ENCODE data around the gene PSMA8.
"Not testable (repeated sequence)": the region's sequence is repeated elsewhere in the genome, so short reads cannot be mapped to it uniquely, and the experiment has no call there.

PSMA8 gene

GRCh38 chr18:26133652-26134051, at the start of gene PSMA8:
PSMA8 (plus strand) TSS chr18:26133869; CDS start chr18:26133966, 97 bp downstream.
- DNase-seq (ENCODE audit: low read depth in 2 of 2, low spot score in 1 of 2), result peak; percentile 6 to 12

- no peak for DNase-seq (ENCODE audit: low read depth in 2 of 2, low spot score in 1 of 2)
Measured at GRCh38 chr18:26085056-26085455, 48.6 kb upstream of the PSMA8 start.

GRCh38 chr18:26086959-26087358, 46.7 kb upstream of the PSMA8 start:
- no peak for DNase-seq (ENCODE audit: low read depth in 2 of 2, low spot score in 1 of 2)

- DNase-seq (ENCODE audit: low read depth in 2 of 2, low spot score in 1 of 2), result no peak
Measured at GRCh38 chr18:26088487-26088886, 45.2 kb upstream of the PSMA8 start.

GRCh38 chr18:26089293-26090129, 44.2 kb upstream of the PSMA8 start:
- DNase-seq (ENCODE audit: low read depth in 2 of 2, low spot score in 1 of 2), result no peak

GRCh38 chr18:26090130-26091046, 43.3 kb upstream of the PSMA8 start, which contains the start of gene SS18:
SS18 (minus strand) TSS chr18:26090613; CDS start chr18:26090569, 44 bp downstream.
- peak; percentile 75 to 84 for DNase-seq (ENCODE audit: low read depth in 2 of 2, low spot score in 1 of 2)

- no peak for DNase-seq (ENCODE audit: low read depth in 2 of 2, low spot score in 1 of 2)
Measured at GRCh38 chr18:26091047-26091630, 42.5 kb upstream of the PSMA8 start.

- DNase-seq (ENCODE audit: low read depth in 2 of 2, low spot score in 1 of 2), result no peak
Measured at GRCh38 chr18:26096852-26097251, 36.8 kb upstream of the PSMA8 start.

- no peak for DNase-seq (ENCODE audit: low read depth in 2 of 2, low spot score in 1 of 2)
Measured at GRCh38 chr18:26097563-26097962, 36.1 kb upstream of the PSMA8 start.

- DNase-seq (ENCODE audit: low read depth in 2 of 2, low spot score in 1 of 2), result no peak
Measured at GRCh38 chr18:26103579-26103978, 30.1 kb upstream of the PSMA8 start.

GRCh38 chr18:26104035-26104434, 29.6 kb upstream of the PSMA8 start:
- no peak for DNase-seq (ENCODE audit: low read depth in 2 of 2, low spot score in 1 of 2)

GRCh38 chr18:26119246-26119645, 14.4 kb upstream of the PSMA8 start:
- DNase-seq (ENCODE audit: low read depth in 2 of 2, low spot score in 1 of 2), result no peak

GRCh38 chr18:26121476-26121875, 12.2 kb upstream of the PSMA8 start:
- no peak for DNase-seq (ENCODE audit: low read depth in 2 of 2, low spot score in 1 of 2)

GRCh38 chr18:26121994-26122393, 11.7 kb upstream of the PSMA8 start:
- not testable (repeated sequence) for DNase-seq (ENCODE audit: low read depth in 2 of 2, low spot score in 1 of 2)

GRCh38 chr18:26127786-26128185, 5.9 kb upstream of the PSMA8 start:
- no peak for DNase-seq (ENCODE audit: low read depth in 2 of 2, low spot score in 1 of 2)

- DNase-seq (ENCODE audit: low read depth in 2 of 2, low spot score in 1 of 2), result not testable (repeated sequence)
Measured at GRCh38 chr18:26128192-26128591, 5.5 kb upstream of the PSMA8 start.

GRCh38 chr18:26134107-26134506, 438 bp downstream of the PSMA8 start:
- no peak for DNase-seq (ENCODE audit: low read depth in 2 of 2, low spot score in 1 of 2)

GRCh38 chr18:26135548-26135947, 1.9 kb downstream of the PSMA8 start:
- DNase-seq (ENCODE audit: low read depth in 2 of 2, low spot score in 1 of 2), result no peak

- no peak for DNase-seq (ENCODE audit: low read depth in 2 of 2, low spot score in 1 of 2)
Measured at GRCh38 chr18:26157326-26157725, 23.7 kb downstream of the PSMA8 start.

GRCh38 chr18:26159353-26159752, 25.7 kb downstream of the PSMA8 start:
- no peak for DNase-seq (ENCODE audit: low read depth in 2 of 2, low spot score in 1 of 2)

GRCh38 chr18:26164571-26164970, 30.9 kb downstream of the PSMA8 start:
- DNase-seq (ENCODE audit: low read depth in 2 of 2, low spot score in 1 of 2), result no peak
